ENCODE results near the gene HADHA. TPM values are rescaled to one million over a fixed set of nuclear protein-coding genes. Genes with fewer than 3 reads are reported as not detected.

Gene HADHA
- total and polyA plus RNA-seq, 2 donors (not counting 1 experiment from before 2014, with no cell fraction given) = 29.8 to 96.7 TPM

- DNase-seq (no peak), ATAC-seq (ENCODE audit: low read depth) (no peak)
- H3K79me2 ChIP-seq (ENCODE audit: control insufficient read depth, insufficient read depth, low read length) = no peaks in the 10 kb centered on the region
- Mint-ChIP-seq H3K27ac (no peak overlapping the region), H3K27me3 (peaks cover 19% of the 10 kb centered on the region), H3K4me1 (no peaks in the 10 kb centered on the region), H3K9me3 (ENCODE audit: insufficient read depth) (no peaks in the 10 kb centered on the region), H3K4me3 (no peak overlapping the region)
- no peaks in the 10 kb centered on the region for H3K36me3 ChIP-seq (replicated peaks in 1 of 2; ENCODE audit: control extremely low read depth in 1 of 2, control insufficient read depth in 1 of 2, extremely low read depth in 1 of 2, insufficient read depth in 2 of 2, low read length in 1 of 2)
- no peak overlapping the region for H3K4me2 ChIP-seq (replicated peaks; ENCODE audit: low read depth, low read length, poor library complexity, severe bottlenecking)
- peaks cover 0 to 4% (median 0%) of the 10 kb centered on the region in 3 donors for H3K9me3 ChIP-seq (ENCODE audit: control extremely low read depth in 1 of 3, control insufficient read depth in 2 of 3, insufficient read depth in 1 of 3, low read length in 2 of 3)
- TF ChIP-seq, protein P1, sequence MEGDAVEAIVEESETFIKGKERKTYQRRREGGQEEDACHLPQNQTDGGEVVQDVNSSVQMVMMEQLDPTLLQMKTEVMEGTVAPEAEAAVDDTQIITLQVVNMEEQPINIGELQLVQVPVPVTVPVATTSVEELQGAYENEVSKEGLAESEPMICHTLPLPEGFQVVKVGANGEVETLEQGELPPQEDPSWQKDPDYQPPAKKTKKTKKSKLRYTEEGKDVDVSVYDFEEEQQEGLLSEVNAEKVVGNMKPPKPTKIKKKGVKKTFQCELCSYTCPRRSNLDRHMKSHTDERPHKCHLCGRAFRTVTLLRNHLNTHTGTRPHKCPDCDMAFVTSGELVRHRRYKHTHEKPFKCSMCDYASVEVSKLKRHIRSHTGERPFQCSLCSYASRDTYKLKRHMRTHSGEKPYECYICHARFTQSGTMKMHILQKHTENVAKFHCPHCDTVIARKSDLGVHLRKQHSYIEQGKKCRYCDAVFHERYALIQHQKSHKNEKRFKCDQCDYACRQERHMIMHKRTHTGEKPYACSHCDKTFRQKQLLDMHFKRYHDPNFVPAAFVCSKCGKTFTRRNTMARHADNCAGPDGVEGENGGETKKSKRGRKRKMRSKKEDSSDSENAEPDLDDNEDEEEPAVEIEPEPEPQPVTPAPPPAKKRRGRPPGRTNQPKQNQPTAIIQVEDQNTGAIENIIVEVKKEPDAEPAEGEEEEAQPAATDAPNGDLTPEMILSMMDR (IDR thresholded peaks at IDR 0.05) = no peak
- no peak for TF ChIP-seq EZH2 (IDR thresholded peaks at IDR 0.05; ENCODE audit: borderline replicate concordance, insufficient read depth, low read depth, low read length, poor library complexity, severe bottlenecking)
- WGBS (ENCODE audit: insufficient coverage) = 87% methylated on average over 12 of the region's 12 CpGs
- POLR2A ChIA-PET = no interaction called here
- CTCF ChIA-PET = interaction anchor here (0.7 to 1.7 kb wide), 2 partner anchors 66 to 159 kb away, joined by 3 to 4 read pairs; no protein-coding TSS in a partner anchor
- H2AFZ ChIP-seq (ENCODE audit: insufficient read depth, low read depth, low read length, poor library complexity, severe bottlenecking) = no peak overlapping the region
- no peaks in the 10 kb centered on the region for H4K20me1 ChIP-seq (ENCODE audit: control insufficient read depth, insufficient read depth, low read length, poor library complexity, severe bottlenecking)
- no peak overlapping the region for H3K9ac ChIP-seq (ENCODE audit: low read length)
- peaks cover 0 to 11% (median 1%) of the 10 kb centered on the region in 4 experiments for H3K27me3 ChIP-seq (replicated peaks in 1 of 4; ENCODE audit: control extremely low read depth in 1 of 4, control insufficient read depth in 3 of 4, insufficient read depth in 4 of 4, low read length in 3 of 4)
- no peaks in the 10 kb centered on the region for H3K4me1 ChIP-seq (ENCODE audit: control insufficient read depth in 2 of 2, insufficient read depth in 2 of 2, low read length in 2 of 2)
- no peak overlapping the region for H3K27ac ChIP-seq (ENCODE audit: low read length in 2 of 2)
- no peak overlapping the region for H3K4me3 ChIP-seq (ENCODE audit: control extremely low read depth in 1 of 5, extremely low read depth in 1 of 5, insufficient read depth in 1 of 5, low read depth in 2 of 5, low read length in 4 of 5)
- intact Hi-C loops (cut with micrococcal nuclease) = no loop called here
These were observed 94.2 kb downstream of the HADHA start for GRCh38 chr2:26150243-26150642.

DNA sequence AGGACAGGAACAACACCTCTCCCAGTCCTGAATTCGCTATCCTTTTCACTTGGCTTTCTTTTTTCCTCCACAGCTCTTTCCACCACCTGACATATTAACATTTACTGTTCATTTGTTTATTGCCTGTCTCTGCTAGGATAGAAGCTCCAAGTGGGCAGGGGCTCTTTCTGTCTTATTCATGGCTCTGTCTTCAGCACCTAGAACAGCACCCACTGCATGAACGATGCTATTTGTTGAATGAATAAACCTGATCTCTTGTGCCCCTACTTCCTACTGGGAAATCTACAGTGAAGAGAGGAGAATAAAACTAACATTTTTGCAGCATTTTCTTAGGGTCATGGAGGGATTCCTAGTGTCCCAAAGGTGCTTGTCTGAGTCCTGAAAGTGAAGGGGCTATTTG lies 95.9 kb downstream of the HADHA start:
- no peaks in the 10 kb centered on the region for H3K79me2 ChIP-seq (ENCODE audit: control insufficient read depth, insufficient read depth, low read length)
- no peak overlapping the region for H3K4me3 ChIP-seq (ENCODE audit: control extremely low read depth in 1 of 5, extremely low read depth in 1 of 5, insufficient read depth in 1 of 5, low read depth in 2 of 5, low read length in 4 of 5)
- no peaks in the 10 kb centered on the region for H3K36me3 ChIP-seq (replicated peaks in 1 of 2; ENCODE audit: control extremely low read depth in 1 of 2, control insufficient read depth in 1 of 2, extremely low read depth in 1 of 2, insufficient read depth in 2 of 2, low read length in 1 of 2)
- Mint-ChIP-seq H3K9me3 (ENCODE audit: insufficient read depth) (no peaks in the 10 kb centered on the region), H3K27me3 (peaks cover 19% of the 10 kb centered on the region), H3K4me3 (no peak overlapping the region), H3K27ac (no peak overlapping the region), H3K4me1 (no peaks in the 10 kb centered on the region)
- ChIA-PET CTCF (interaction anchor here (0.7 to 2.3 kb wide), 4 partner anchors 60 to 573 kb away, joined by 3 to 10 read pairs (median 7); no protein-coding TSS in a partner anchor), POLR2A (no interaction called here)
- TF ChIP-seq, protein P1 (IDR thresholded peaks at IDR 0.05) = no peak
- TF ChIP-seq EZH2 (IDR thresholded peaks at IDR 0.05; ENCODE audit: borderline replicate concordance, insufficient read depth, low read depth, low read length, poor library complexity, severe bottlenecking) = no peak
- WGBS (ENCODE audit: insufficient coverage) = 83% methylated on average over 1 of the region's 2 CpGs
- ATAC-seq (ENCODE audit: low read depth) (no peak), DNase-seq (no peak)
- no peak overlapping the region for H3K4me2 ChIP-seq (replicated peaks; ENCODE audit: low read depth, low read length, poor library complexity, severe bottlenecking)
- no peak overlapping the region for H2AFZ ChIP-seq (ENCODE audit: insufficient read depth, low read depth, low read length, poor library complexity, severe bottlenecking)
- no peaks in the 10 kb centered on the region for H4K20me1 ChIP-seq (ENCODE audit: control insufficient read depth, insufficient read depth, low read length, poor library complexity, severe bottlenecking)
- peaks cover 0 to 11% (median 1%) of the 10 kb centered on the region in 4 experiments for H3K27me3 ChIP-seq (replicated peaks in 1 of 4; ENCODE audit: control extremely low read depth in 1 of 4, control insufficient read depth in 3 of 4, insufficient read depth in 4 of 4, low read length in 3 of 4)
- H3K27ac ChIP-seq (ENCODE audit: low read length in 2 of 2) = no peak overlapping the region
- intact Hi-C loops (cut with micrococcal nuclease) = loop anchor here (10.0 kb wide), 1 partner anchor 544 kb away; no protein-coding TSS in a partner anchor
- no peaks in the 10 kb centered on the region for H3K4me1 ChIP-seq (ENCODE audit: control insufficient read depth in 2 of 2, insufficient read depth in 2 of 2, low read length in 2 of 2)
- peaks cover 0 to 1% (median 0%) of the 10 kb centered on the region in 3 donors for H3K9me3 ChIP-seq (ENCODE audit: control extremely low read depth in 1 of 3, control insufficient read depth in 2 of 3, insufficient read depth in 1 of 3, low read length in 2 of 3)
- no peak overlapping the region for H3K9ac ChIP-seq (ENCODE audit: low read length)
